ENCODE results near the gene ATXN1.
"Not testable (repeated sequence)": the region's sequence is repeated elsewhere in the genome, so short reads cannot be mapped to it uniquely, and the experiment has no call there.

ATXN1 gene

DNA sequence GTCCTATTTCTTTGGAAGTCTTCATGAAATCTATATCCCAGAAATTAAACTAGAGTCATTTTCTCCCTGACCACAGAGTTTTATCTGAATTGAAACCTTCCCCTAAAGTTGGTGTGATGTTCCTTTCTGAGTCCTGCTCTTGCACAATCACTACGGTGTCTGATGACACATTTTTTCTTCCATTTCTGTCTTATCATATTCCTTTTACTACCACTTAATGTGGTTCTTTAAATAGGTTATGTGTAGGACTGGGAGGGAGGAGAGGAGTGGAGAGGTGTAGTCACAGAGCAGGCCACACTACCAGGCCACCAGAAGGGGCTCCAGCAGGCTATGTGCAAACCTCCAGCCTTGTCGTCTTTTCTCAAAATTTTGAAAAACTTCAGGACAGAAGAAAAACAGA, 39.7 kb upstream of the ATXN1 start:
- no peaks in the 10 kb centered on the region for H3K9me3 ChIP-seq (ENCODE audit: control insufficient read depth in 1 of 2, low read length in 2 of 2)
- H3K27me3 ChIP-seq (ENCODE audit: control insufficient read depth in 1 of 2, insufficient read depth in 2 of 2, low read length in 2 of 2) = no peaks in the 10 kb centered on the region
- H3K4me1 ChIP-seq (ENCODE audit: control insufficient read depth in 1 of 2, insufficient read depth in 2 of 2, low read length in 2 of 2) = no peaks in the 10 kb centered on the region
- no peak overlapping the region for H3K9ac ChIP-seq (ENCODE audit: low read depth in 1 of 2, low read length in 2 of 2)
- no peak overlapping the region for H3K4me3 ChIP-seq (ENCODE audit: low read depth in 1 of 2, low read length in 2 of 2)
- no peak overlapping the region for H3K27ac ChIP-seq (ENCODE audit: low read depth, low read length)
- H3K36me3 ChIP-seq (ENCODE audit: control insufficient read depth in 1 of 2, insufficient read depth in 2 of 2, low read length in 2 of 2) = no peaks in the 10 kb centered on the region

- Histone ChIP-seq H3K9me3 (ENCODE audit: control insufficient read depth in 1 of 2, low read length in 2 of 2) (no peaks in the 10 kb centered on the region), H3K27ac (ENCODE audit: low read depth, low read length) (no peak overlapping the region), H3K36me3 (ENCODE audit: control insufficient read depth in 1 of 2, insufficient read depth in 2 of 2, low read length in 2 of 2) (no peaks in the 10 kb centered on the region), H3K27me3 (ENCODE audit: control insufficient read depth in 1 of 2, insufficient read depth in 2 of 2, low read length in 2 of 2) (no peaks in the 10 kb centered on the region), H3K9ac (ENCODE audit: low read depth in 1 of 2, low read length in 2 of 2) (no peak overlapping the region), H3K4me1 (ENCODE audit: control insufficient read depth in 1 of 2, insufficient read depth in 2 of 2, low read length in 2 of 2) (no peaks in the 10 kb centered on the region), H3K4me3 (ENCODE audit: low read depth in 1 of 2, low read length in 2 of 2) (no peak overlapping the region)
Measured at GRCh38 chr6:16800341-16800740, 39.1 kb upstream of the ATXN1 start.

DNA sequence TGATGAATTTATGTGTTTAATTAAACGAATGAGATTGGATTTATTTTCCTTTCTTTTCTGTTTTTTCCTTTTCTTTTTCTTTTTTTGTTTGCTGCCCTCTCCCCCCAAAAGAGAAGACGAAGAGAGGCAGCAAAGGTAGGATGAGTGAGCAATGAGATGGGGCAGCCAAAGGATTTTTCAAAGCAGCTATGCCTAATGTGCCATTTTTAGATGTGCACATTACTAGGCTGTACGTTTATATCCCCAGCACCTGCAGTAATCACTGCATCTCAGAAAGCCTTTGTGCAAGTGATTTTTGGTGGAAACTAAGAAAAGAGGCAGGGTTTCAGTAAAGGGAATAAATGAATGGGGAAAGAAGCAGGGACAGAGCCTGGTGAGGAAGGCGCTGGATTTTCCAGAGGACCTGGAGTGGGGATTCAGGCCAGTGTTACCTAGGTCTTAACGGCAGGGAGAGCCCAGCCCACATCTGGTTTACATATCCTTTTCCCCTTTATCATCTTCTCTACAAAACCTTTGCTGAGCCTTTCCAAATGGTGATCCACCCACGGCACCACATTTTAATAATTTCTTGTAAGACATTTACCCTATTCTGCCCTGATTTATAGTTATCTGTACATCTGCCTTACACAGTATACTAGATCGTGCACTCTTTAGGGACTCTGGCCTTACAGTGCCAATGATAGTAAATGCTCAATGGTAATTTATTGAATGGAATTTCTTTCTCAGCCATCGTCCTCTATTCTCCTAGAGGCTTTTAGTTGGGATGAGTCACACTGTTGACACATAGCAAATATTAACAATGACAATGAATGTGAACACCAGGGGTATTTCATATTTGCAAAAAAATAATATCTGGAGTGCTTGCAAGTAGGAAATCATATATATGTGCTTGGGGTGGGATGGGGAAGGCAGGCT, 38.3 kb upstream of the ATXN1 start:
- Histone ChIP-seq H3K9me3 (ENCODE audit: control insufficient read depth in 1 of 2, low read length in 2 of 2) (no peaks in the 10 kb centered on the region), H3K27ac (ENCODE audit: low read depth, low read length) (no peak overlapping the region), H3K27me3 (ENCODE audit: control insufficient read depth in 1 of 2, insufficient read depth in 2 of 2, low read length in 2 of 2) (no peaks in the 10 kb centered on the region)

DNA sequence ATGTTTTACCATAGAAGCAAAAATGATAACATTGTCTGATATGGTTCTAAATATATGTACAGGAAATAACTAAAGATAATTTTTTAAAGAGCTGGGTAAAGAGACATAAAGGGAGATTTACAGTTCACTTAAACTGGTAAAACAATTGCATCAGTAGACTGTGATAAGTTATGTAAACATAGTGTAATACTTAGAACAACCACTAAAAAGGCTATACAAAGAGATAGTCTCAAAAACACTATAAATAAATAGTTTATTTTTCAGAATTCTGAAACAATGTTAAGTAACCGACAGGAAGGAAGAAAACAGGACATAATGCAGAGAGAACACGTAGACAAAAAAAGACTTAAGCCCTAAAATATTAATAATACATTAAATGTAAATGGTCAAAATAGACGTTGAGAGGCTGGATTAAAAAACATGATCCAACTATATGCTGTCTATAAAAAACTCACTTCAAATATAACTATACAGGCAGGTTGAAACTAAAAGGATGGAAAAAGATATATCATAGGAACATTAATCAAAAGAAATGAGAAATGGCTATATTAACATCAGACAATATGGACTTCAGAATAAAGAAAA, 32.7 kb upstream of the ATXN1 start:
- Histone ChIP-seq H3K4me3 (ENCODE audit: low read depth in 1 of 2, low read length in 2 of 2) (no peak overlapping the region), H3K9ac (ENCODE audit: low read depth in 1 of 2, low read length in 2 of 2) (no peak overlapping the region), H3K4me1 (ENCODE audit: control insufficient read depth in 1 of 2, insufficient read depth in 2 of 2, low read length in 2 of 2) (no peaks in the 10 kb centered on the region), H3K9me3 (ENCODE audit: control insufficient read depth in 1 of 2, low read length in 2 of 2) (no peaks in the 10 kb centered on the region), H3K36me3 (ENCODE audit: control insufficient read depth in 1 of 2, insufficient read depth in 2 of 2, low read length in 2 of 2) (no peaks in the 10 kb centered on the region), H3K27me3 (ENCODE audit: control insufficient read depth in 1 of 2, insufficient read depth in 2 of 2, low read length in 2 of 2) (no peaks in the 10 kb centered on the region), H3K27ac (ENCODE audit: low read depth, low read length) (no peak overlapping the region)

More for the DNA sequence above, 38.3 kb upstream of the ATXN1 start:
- H3K36me3 ChIP-seq (ENCODE audit: control insufficient read depth in 1 of 2, insufficient read depth in 2 of 2, low read length in 2 of 2) = no peaks in the 10 kb centered on the region
- no peaks in the 10 kb centered on the region for H3K4me1 ChIP-seq (ENCODE audit: control insufficient read depth in 1 of 2, insufficient read depth in 2 of 2, low read length in 2 of 2)
- H3K4me3 ChIP-seq (ENCODE audit: low read depth in 1 of 2, low read length in 2 of 2) = no peak overlapping the region
- H3K9ac ChIP-seq (ENCODE audit: low read depth in 1 of 2, low read length in 2 of 2) = no peak overlapping the region

- no peak overlapping the region for H3K4me3 ChIP-seq (ENCODE audit: low read depth in 1 of 2, low read length in 2 of 2)
- H3K27ac ChIP-seq (ENCODE audit: low read depth, low read length) = no peak overlapping the region
- no peaks in the 10 kb centered on the region for H3K27me3 ChIP-seq (ENCODE audit: control insufficient read depth in 1 of 2, insufficient read depth in 2 of 2, low read length in 2 of 2)
- no peak overlapping the region for H3K9ac ChIP-seq (ENCODE audit: low read depth in 1 of 2, low read length in 2 of 2)
- H3K9me3 ChIP-seq (ENCODE audit: control insufficient read depth in 1 of 2, low read length in 2 of 2) = no peaks in the 10 kb centered on the region
- H3K36me3 ChIP-seq (ENCODE audit: control insufficient read depth in 1 of 2, insufficient read depth in 2 of 2, low read length in 2 of 2) = no peaks in the 10 kb centered on the region
- no peaks in the 10 kb centered on the region for H3K4me1 ChIP-seq (ENCODE audit: control insufficient read depth in 1 of 2, insufficient read depth in 2 of 2, low read length in 2 of 2)
Measured at GRCh38 chr6:16789329-16790038, 28.2 kb upstream of the ATXN1 start.

- Histone ChIP-seq H3K27me3 (ENCODE audit: control insufficient read depth in 1 of 2, insufficient read depth in 2 of 2, low read length in 2 of 2) (no peaks in the 10 kb centered on the region), H3K36me3 (ENCODE audit: control insufficient read depth in 1 of 2, insufficient read depth in 2 of 2, low read length in 2 of 2) (no peaks in the 10 kb centered on the region), H3K4me3 (ENCODE audit: low read depth in 1 of 2, low read length in 2 of 2) (no peak overlapping the region), H3K9me3 (ENCODE audit: control insufficient read depth in 1 of 2, low read length in 2 of 2) (no peaks in the 10 kb centered on the region), H3K4me1 (ENCODE audit: control insufficient read depth in 1 of 2, insufficient read depth in 2 of 2, low read length in 2 of 2) (no peaks in the 10 kb centered on the region), H3K9ac (ENCODE audit: low read depth in 1 of 2, low read length in 2 of 2) (no peak overlapping the region), H3K27ac (ENCODE audit: low read depth, low read length) (no peak overlapping the region)
Measured at GRCh38 chr6:16787128-16787682, 25.9 kb upstream of the ATXN1 start.

DNA sequence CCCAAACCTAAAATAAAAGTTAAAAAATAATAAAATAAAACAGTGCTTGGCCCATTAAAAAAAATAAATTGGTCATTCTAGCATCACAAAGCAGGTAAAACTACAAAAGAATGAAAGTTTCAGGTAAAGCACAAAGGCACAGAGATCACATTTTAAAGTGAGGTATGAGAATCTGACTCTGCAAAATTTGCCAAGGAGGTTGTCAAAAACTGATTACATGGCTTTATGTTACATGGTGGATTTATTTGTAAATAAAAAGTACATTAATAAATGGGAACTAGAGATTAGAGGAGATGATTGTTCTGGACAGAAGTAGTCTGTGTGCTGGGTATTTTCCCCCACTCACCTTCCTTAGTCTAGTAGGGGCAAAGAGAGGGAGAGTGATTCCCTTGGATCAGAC, 24.2 kb upstream of the ATXN1 start:
- Histone ChIP-seq H3K27ac (ENCODE audit: low read depth, low read length) (no peak overlapping the region), H3K36me3 (ENCODE audit: control insufficient read depth in 1 of 2, insufficient read depth in 2 of 2, low read length in 2 of 2) (no peaks in the 10 kb centered on the region), H3K4me3 (ENCODE audit: low read depth in 1 of 2, low read length in 2 of 2) (no peak overlapping the region), H3K9me3 (ENCODE audit: control insufficient read depth in 1 of 2, low read length in 2 of 2) (no peaks in the 10 kb centered on the region), H3K4me1 (ENCODE audit: control insufficient read depth in 1 of 2, insufficient read depth in 2 of 2, low read length in 2 of 2) (no peaks in the 10 kb centered on the region), H3K9ac (ENCODE audit: low read depth in 1 of 2, low read length in 2 of 2) (no peak overlapping the region), H3K27me3 (ENCODE audit: control insufficient read depth in 1 of 2, insufficient read depth in 2 of 2, low read length in 2 of 2) (no peaks in the 10 kb centered on the region)

DNA sequence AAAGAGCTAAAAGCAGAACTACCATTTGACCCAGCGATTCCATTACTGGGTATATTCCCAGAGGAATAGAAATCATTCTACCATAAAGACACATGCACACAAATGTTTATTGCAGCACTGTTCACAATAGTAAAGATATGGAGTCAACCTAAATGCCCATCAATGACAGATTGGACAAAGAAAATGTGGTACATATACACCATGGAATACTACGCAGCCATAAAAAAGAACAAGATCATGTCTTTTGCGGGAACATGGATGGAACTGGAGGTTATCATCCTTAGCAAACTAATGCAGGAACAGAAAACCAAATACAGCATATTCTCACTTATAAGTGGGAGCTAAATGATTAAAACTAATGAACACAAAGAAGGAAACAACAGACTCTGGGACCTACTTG, 23.7 kb upstream of the ATXN1 start:
- H3K36me3 ChIP-seq (ENCODE audit: control insufficient read depth in 1 of 2, insufficient read depth in 2 of 2, low read length in 2 of 2) = not testable (repeated sequence)

GRCh38 chr6:16783952-16784565, 22.8 kb upstream of the ATXN1 start:
- H3K4me3 ChIP-seq (ENCODE audit: low read depth in 1 of 2, low read length in 2 of 2) = no peak overlapping the region
- no peaks in the 10 kb centered on the region for H3K27me3 ChIP-seq (ENCODE audit: control insufficient read depth in 1 of 2, insufficient read depth in 2 of 2, low read length in 2 of 2)
- H3K9me3 ChIP-seq (ENCODE audit: control insufficient read depth in 1 of 2, low read length in 2 of 2) = no peaks in the 10 kb centered on the region
- no peak overlapping the region for H3K9ac ChIP-seq (ENCODE audit: low read depth in 1 of 2, low read length in 2 of 2)
- no peaks in the 10 kb centered on the region for H3K36me3 ChIP-seq (ENCODE audit: control insufficient read depth in 1 of 2, insufficient read depth in 2 of 2, low read length in 2 of 2)
- no peak overlapping the region for H3K27ac ChIP-seq (ENCODE audit: low read depth, low read length)
- no peaks in the 10 kb centered on the region for H3K4me1 ChIP-seq (ENCODE audit: control insufficient read depth in 1 of 2, insufficient read depth in 2 of 2, low read length in 2 of 2)

More for the DNA sequence above, 23.7 kb upstream of the ATXN1 start:
- not testable (repeated sequence) for H3K4me1 ChIP-seq (ENCODE audit: control insufficient read depth in 1 of 2, insufficient read depth in 2 of 2, low read length in 2 of 2); H3K4me3 ChIP-seq (ENCODE audit: low read depth in 1 of 2, low read length in 2 of 2); H3K27ac ChIP-seq (ENCODE audit: low read depth, low read length); H3K9me3 ChIP-seq (ENCODE audit: control insufficient read depth in 1 of 2, low read length in 2 of 2); H3K9ac ChIP-seq (ENCODE audit: low read depth in 1 of 2, low read length in 2 of 2); H3K27me3 ChIP-seq (ENCODE audit: control insufficient read depth in 1 of 2, insufficient read depth in 2 of 2, low read length in 2 of 2)

Measured in duodenal mucosa (tissue), 2 donors.